T-helper 1 cell treated with Interleukin-12 subunit alpha and Interleukin-12 subunit beta and Interleukin-4 antibody, amounts not matched to agents 30 ng/mL and 1 ng/mL, for 36 hours (primary cell): ENCODE measurements around the gene TTC21A. TPM values are rescaled to one million over a fixed set of nuclear protein-coding genes. Genes with fewer than 3 reads are reported as not detected.

Experiments used
- intact Hi-C: fragments of 100-400 bp; cut with micrococcal nuclease; formaldehyde crosslinking; loops from one replicate; pipeline ENCODE4 v1.15.1; 2024
- total RNA-seq: library from RNA; stranded (reverse); gene quantifications from 2 replicates; pipeline ENCODE4 v1.2.3, GENCODE V29; 2022

The TTC21A gene
- total RNA-seq, 1 donor from 2014 or later: 5.1 TPM

GRCh38 chr3:39135170-39135805, 27.8 kb downstream of the TTC21A start:
- intact Hi-C loops: no loop called here

- intact Hi-C loops: no loop called here
Measured at GRCh38 chr3:39136533-39137434, 29.3 kb downstream of the TTC21A start.

- intact Hi-C loops: no loop called here
Measured at GRCh38 chr3:39137435-39137936, 30.0 kb downstream of the TTC21A start.

GRCh38 chr3:39137991-39138803, 30.7 kb downstream of the TTC21A start:
- intact Hi-C loops: no loop called here

GRCh38 chr3:39138804-39139415, 31.4 kb downstream of the TTC21A start:
- intact Hi-C loops: no loop called here

GRCh38 chr3:39139442-39139841, 32.0 kb downstream of the TTC21A start:
- intact Hi-C loops: no loop called here

- intact Hi-C loops: no loop called here
Measured at GRCh38 chr3:39140341-39140971, 33.0 kb downstream of the TTC21A start.

- intact Hi-C loops: no loop called here
Measured at GRCh38 chr3:39141171-39141995, 33.9 kb downstream of the TTC21A start.

GRCh38 chr3:39142067-39142466, 34.6 kb downstream of the TTC21A start:
- intact Hi-C loops: no loop called here

GRCh38 chr3:39143051-39143885, 35.8 kb downstream of the TTC21A start:
- intact Hi-C loops: no loop called here

GRCh38 chr3:39144095-39144747, 36.7 kb downstream of the TTC21A start:
- intact Hi-C loops: no loop called here

GRCh38 chr3:39144748-39145380, 37.4 kb downstream of the TTC21A start:
- intact Hi-C loops: no loop called here

GRCh38 chr3:39146083-39146501, 38.6 kb downstream of the TTC21A start:
- intact Hi-C loops: no loop called here

- intact Hi-C loops: loop anchor here (1.0 kb wide), 3 partner anchors 19 to 95 kb away; partner anchors contain the start of gene WDR48
Measured at GRCh38 chr3:39146611-39147591, 39.4 kb downstream of the TTC21A start.

GRCh38 chr3:39147711-39148434, 40.4 kb downstream of the TTC21A start:
- intact Hi-C loops: loop anchor here (1.0 kb wide), 5 partner anchors 20 to 236 kb away; partner anchors contain the start of gene WDR48
